Mammary epithelial cell (primary cell): ENCODE results near the gene ATP6V1G2.

Experiments
- EZH2 ChIP-seq: IDR thresholded peaks from 2 replicates; pipeline ENCODE4 v1.6.1; 2012; ENCODE audit warnings: low read length, inconsistent platforms, borderline replicate concordance
- TF ChIP-seq, protein P1 (sequence below), 2 donors: IDR thresholded peaks in 1 of 2; conservative IDR thresholded peaks in 1 of 2; 2 replicates each; pipeline ENCODE4 v1.5.1; 2011 to 2012; ENCODE audit warnings: inconsistent platforms in 2 of 2, low read length in 2 of 2, mild to moderate bottlenecking in 2 of 2, control low read depth in 1 of 2, low read depth in 1 of 2; ENCODE audit not compliant: insufficient read depth in 1 of 2; ENCODE audit errors: extremely low read depth in 1 of 2

DNA sequence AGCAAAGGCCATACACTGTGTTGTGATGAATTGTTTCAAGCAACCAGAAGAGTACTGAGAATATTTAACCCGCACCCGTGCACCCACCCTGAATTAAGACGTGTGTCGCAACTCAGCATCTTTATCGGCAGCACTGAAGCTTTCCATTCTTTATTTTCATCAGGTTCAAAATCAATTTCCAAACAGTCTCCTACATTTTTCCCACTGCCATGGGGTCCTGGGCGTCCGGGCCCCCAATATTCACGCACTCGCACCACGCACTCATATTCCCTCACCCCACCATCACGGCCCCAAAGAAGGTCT, 34.0 kb upstream of the ATP6V1G2 start:
- TF ChIP-seq, protein P1, sequence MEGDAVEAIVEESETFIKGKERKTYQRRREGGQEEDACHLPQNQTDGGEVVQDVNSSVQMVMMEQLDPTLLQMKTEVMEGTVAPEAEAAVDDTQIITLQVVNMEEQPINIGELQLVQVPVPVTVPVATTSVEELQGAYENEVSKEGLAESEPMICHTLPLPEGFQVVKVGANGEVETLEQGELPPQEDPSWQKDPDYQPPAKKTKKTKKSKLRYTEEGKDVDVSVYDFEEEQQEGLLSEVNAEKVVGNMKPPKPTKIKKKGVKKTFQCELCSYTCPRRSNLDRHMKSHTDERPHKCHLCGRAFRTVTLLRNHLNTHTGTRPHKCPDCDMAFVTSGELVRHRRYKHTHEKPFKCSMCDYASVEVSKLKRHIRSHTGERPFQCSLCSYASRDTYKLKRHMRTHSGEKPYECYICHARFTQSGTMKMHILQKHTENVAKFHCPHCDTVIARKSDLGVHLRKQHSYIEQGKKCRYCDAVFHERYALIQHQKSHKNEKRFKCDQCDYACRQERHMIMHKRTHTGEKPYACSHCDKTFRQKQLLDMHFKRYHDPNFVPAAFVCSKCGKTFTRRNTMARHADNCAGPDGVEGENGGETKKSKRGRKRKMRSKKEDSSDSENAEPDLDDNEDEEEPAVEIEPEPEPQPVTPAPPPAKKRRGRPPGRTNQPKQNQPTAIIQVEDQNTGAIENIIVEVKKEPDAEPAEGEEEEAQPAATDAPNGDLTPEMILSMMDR (conservative IDR thresholded peaks at IDR 0.05 in 1 of 2, IDR thresholded peaks at IDR 0.05 in 1 of 2; ENCODE audit: extremely low read depth in 1 of 2, insufficient read depth in 1 of 2, low read depth in 1 of 2, low read length in 2 of 2), result no peak
- TF ChIP-seq EZH2, result no peak
